Fibroblast of villous mesenchyme (primary cell): ENCODE results near the gene ATG16L1. TPM values are rescaled to one million over a fixed set of nuclear protein-coding genes. Genes with fewer than 3 reads are reported as not detected.

Experiments
- DNase-seq: peaks from one replicate; pipeline ENCODE4 v3.0.0-alpha.2; 2010; ENCODE audit warnings: low read depth
- H3K4me3 ChIP-seq: 2 replicates; pipeline ENCODE4 v1.5.1; 2011; ENCODE audit warnings: low read depth, mild to moderate bottlenecking, low read length
- CTCF ChIP-seq: IDR thresholded peaks from 2 replicates; pipeline ENCODE4 v1.5.1; 2012; ENCODE audit warnings: low read depth, mild to moderate bottlenecking, low read length; ENCODE audit not compliant: insufficient read depth
- total RNA-seq: library from RNA; depleted of rRNA; stranded (reverse); fragments of >200 nt; gene quantifications from 2 replicates; pipeline ENCODE4 v1.2.3, GENCODE V29; 2012

ATG16L1 gene
- total RNA-seq, 1 donor, result 41.0 TPM

DNA sequence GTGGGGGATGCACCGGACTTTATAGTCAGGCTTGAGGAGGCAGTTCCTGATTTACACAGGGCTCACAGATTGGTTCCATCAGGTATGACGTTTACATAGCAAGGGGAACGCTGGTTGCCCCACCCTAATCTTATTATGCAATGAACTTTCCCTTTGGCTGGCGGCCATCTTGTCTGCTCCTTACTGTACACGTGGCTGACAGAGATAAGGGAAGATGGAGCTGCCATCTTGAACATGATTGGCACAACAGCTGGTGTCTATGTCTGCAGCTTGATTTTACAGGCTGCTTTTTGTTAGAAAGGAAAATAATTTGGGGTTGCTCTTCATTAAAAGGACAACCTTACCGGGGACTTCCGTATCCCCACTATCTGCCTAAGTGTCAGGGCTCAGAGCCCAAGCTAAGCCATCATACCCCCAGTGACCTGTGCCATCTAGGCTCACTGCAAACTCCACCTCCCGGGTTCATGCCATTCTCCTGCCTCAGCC lies 33.5 kb upstream of the ATG16L1 start:
- H3K4me3 ChIP-seq, result no peak overlapping the region
- no peak for TF ChIP-seq CTCF
- peak; percentile 5 for DNase-seq

- TF ChIP-seq CTCF, result no peak
- DNase-seq, result no peak
- H3K4me3 ChIP-seq, result no peak overlapping the region
Measured at GRCh38 chr2:233218836-233219235, 32.6 kb upstream of the ATG16L1 start.

DNA sequence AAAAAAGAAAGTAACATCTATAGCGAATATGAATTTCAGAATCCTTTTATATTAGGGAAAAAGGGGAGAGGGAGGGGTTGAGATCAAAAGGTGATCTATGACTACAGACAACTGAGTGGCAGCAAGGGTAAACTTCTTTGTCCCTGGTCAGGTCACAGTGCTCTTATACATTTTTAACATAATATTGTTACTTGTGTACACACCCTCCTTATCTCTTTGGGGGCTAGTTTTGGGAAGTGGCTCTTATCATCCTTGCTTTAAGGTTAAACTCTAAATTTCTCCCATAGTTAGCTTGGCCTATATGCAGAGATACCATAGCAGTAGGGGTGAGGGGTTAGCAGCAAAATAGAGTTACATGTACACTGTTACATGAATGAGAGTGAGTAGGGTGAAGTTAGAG lies 31.6 kb upstream of the ATG16L1 start:
- no peak for TF ChIP-seq CTCF
- DNase-seq, result no peak
- no peak overlapping the region for H3K4me3 ChIP-seq

DNA sequence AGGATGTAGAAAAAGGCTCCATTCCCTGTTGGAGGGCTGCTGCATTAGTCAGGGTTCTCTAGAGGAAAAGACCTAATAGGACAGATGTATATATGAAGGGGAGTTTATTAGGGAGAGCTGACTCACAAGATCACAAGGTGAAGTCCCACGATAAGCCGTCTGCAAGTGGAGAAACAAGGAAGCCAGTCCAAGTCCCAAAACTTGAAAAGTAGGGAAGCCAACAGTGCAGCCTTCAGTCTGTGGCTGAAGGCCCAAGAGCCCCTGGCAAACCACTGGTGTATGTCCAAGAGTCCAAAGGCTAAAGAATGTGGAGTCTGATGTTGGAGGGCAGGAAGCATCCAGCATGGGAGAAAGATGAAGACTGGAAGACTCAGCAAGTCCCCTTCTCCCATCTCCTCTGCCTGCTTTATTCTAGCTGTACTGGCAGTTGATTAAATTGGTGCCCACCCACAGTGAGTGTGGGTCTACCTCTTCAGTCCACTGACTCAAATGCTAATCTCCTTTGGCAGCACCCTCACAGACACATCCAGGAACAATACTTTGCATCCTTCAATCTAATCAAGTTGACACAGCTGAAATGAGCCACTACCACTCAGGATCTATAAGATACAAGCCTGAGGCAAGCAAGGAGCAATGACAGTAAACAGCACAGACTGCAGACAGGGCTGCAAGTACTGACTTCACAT lies 30.0 kb upstream of the ATG16L1 start:
- peak; percentile 26 for DNase-seq
- H3K4me3 ChIP-seq, result no peak overlapping the region

GRCh38 chr2:233223059-233223894 lies 28.2 kb upstream of the ATG16L1 start:
- DNase-seq, result no peak
- TF ChIP-seq CTCF, result no peak
- no peak overlapping the region for H3K4me3 ChIP-seq

More for the DNA sequence above, 30.0 kb upstream of the ATG16L1 start:
- no peak for TF ChIP-seq CTCF

DNA sequence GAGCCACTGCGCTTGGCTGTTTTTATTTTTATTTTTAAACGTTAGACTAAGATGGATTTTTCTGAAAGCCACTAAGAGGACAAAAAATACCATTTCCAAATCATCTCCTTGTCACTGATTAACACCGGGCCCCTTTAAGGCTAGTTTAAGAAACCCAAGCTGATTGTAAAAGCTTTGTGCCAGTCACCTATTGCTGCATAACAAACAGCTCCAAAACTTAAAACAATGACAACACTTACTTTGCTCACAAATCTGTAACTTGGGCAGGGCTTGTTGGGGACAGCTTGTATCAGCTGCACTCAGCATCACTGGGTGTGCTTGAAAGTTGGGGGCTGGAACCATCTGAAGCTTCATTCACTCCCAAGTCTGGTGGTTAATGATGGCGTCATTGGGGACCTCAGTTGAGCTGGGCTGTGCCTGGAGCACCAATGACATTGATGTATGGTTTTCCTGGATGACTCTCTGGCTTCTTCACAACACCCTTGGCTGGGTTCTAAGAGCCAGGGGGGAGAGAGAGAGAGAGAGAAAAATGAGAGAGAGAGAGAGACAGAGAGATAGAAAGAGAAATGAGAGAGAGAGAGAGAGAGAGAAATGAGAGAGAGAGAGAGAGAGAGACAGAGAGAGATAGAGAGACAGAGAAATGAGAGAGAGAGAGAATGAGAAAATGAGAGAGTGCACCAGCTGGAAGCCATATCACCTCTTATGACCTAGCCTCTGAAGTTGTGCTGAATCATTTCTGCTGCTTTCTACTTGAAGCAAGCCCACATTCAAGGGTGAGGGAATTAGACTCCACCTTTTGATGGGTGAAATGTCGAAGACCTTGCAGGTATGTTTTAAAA lies 26.0 kb upstream of the ATG16L1 start:
- no peak for TF ChIP-seq CTCF
- H3K4me3 ChIP-seq, result no peak overlapping the region
- DNase-seq, result no peak
